ENCODE results near the gene RPS6KA1.

RPS6KA1 gene

DNA sequence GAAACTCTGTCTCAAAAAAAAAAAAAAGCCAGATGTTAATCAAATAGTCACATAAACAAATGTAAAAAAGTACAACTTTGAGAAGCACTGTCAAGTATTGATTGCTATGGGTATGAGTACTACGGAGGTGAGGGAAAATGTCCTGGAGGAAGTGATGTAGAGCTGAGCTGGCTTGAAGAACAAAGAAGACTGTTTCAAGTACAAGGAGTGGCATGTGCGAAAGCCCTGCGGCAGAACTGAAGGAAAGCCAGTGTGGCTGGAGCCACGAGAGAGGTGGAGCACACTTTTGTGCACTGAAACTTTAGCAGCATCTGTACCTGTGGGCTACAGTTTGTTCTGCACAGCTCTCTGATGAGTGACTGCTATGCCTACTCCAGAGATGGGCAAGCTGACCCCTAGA, 5.4 kb upstream of the RPS6KA1 start:
- TF ChIP-seq CTCF (IDR thresholded peaks at IDR 0.05) = no peak

GRCh38 chr1:26526287-26526686, 3.3 kb upstream of the RPS6KA1 start:
- no peak for TF ChIP-seq CTCF (IDR thresholded peaks at IDR 0.05)

DNA sequence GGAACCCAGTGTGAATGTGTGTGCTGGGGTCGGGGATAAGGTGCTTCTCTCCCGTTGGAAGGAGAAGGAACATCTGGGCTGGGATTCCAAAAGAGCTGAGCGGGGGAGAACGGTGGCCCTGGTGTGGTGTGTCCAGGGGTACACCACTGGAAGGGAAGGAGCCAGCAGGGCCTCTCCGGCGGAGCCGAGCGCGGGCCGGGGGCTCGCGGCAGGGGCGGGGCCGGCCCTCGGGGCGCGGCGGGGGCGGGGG, 231 bp upstream of the RPS6KA1 start:
- no peak for TF ChIP-seq CTCF (IDR thresholded peaks at IDR 0.05)

DNA sequence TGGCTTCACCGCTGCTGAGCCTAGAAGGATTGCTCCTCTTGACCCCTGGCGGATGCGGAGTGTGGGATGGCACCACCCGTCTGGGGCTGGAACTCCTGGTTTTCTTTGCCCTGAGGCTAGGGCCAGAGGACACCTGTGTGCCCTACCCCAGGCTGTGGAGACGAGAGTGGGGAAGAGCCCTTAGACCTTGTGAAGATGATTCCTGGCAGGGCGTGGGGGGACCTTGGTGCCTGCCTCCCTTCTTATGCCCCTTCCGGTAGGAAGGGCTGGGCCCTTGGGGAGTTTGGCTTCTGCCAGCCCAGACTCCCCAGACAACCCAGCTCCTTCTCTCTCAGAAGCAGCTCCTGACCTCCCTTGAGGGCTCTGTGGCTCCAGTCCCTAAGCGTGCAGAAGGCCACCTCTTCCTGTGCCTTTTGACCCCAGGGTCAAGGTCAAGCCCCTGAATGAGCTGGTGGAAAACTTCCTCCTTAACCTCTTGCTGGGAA, 891 bp downstream of the RPS6KA1 start:
- no peak for TF ChIP-seq CTCF (IDR thresholded peaks at IDR 0.05)

DNA sequence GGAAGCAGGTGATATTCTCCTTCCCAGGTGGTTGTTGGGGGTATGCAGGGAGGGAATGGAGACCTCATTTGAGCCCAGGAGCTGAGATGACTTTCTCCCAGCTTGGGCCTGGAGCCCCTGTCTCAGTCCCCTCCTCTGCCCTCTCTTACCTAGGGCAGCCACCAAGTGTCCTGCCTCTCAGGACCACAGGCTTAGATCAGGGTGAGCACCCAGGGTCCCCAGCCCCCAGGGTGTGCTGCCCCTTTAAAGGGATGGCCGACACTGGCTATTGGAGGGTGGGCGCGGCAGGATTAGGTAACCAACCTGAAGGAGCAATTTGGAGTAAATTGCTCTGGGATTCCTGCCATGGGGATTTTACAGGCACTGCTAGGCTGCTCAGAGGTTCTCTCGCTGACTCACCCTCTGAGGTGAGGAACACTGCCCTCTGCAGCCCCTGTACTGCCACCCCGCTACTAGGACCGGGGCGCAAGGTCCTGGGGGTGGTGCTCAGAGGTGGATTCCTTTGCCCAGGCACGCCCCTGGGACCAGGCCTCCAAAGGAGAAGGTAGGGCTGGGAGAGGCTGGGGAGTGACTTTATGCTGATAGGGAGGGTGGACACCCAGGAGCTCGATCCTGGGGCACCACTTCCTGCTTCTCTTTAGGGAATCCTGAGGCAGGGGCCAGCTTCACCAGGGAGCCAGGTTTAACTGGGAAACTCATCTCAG, 1.5 kb downstream of the RPS6KA1 start:
- peak; percentile 46 for TF ChIP-seq CTCF (IDR thresholded peaks at IDR 0.05)

- TF ChIP-seq CTCF (IDR thresholded peaks at IDR 0.05) = no peak
Measured at GRCh38 chr1:26531651-26532131, 2.1 kb downstream of the RPS6KA1 start.

DNA sequence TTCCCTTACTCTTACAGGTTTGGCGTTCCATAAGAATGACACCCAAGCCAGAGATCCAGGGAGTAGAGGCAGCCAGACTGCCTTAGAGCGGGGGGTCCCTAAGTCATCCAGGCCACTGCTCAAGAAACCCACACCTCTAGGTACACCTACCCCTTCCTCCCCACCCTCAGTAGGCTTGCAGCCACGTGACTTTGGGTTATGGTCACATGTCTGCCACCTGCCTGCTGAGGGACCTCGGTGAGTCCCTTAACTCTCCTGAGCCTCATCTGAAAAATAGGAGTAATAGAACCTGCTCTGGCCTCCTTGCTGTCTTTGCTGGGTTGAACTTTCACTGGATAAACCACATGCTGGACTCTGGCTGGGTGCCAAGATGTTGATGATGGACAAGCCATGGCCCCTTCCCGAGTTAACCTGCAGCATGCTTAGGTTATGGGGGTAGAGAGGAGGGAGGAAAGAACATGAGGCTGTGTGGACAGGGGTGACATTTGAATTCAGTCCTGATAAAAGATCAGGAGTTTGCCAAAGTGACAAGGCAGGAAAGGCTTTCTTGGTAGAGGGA, 4.5 kb downstream of the RPS6KA1 start:
- no peak for TF ChIP-seq CTCF (IDR thresholded peaks at IDR 0.05)

Measured in LNCAP (cell line).